DOHH2 (cell line): ENCODE data around the gene KLHDC4.
"Not testable (repeated sequence)": the region's sequence is repeated elsewhere in the genome, so short reads cannot be mapped to it uniquely, and the experiment has no call there.

Experiments used
- H3F3A ChIP-seq: fragments of 200-600 bp; sonication (generic), shearing (Covaris generic); 2 replicates; pipeline ENCODE4 v1.6.0; 2016; ENCODE audit warnings: antibody characterized with exemption, mild to moderate bottlenecking; ENCODE audit not compliant: control insufficient read depth, insufficient read depth
- H3K27ac ChIP-seq: fragments of 200-600 bp; sonication (generic); 2 replicates; pipeline ENCODE4 v1.5.1; 2014; ENCODE audit warnings: low read depth, mild to moderate bottlenecking, low read length, moderate library complexity
- H3K27me3 ChIP-seq: fragments of 200-600 bp; sonication (generic); 2 replicates; pipeline ENCODE4 v1.6.1; 2014; ENCODE audit warnings: mild to moderate bottlenecking, low read length, mixed read lengths; ENCODE audit not compliant: control insufficient read depth
- H3K36me3 ChIP-seq: fragments of 200-600 bp; sonication (generic); 2 replicates; pipeline ENCODE4 v1.6.1; 2014; ENCODE audit warnings: mild to moderate bottlenecking, low read length, moderate library complexity, mixed read lengths; ENCODE audit not compliant: control insufficient read depth
- H3K4me1 ChIP-seq: fragments of 200-600 bp; sonication (generic); 2 replicates; pipeline ENCODE4 v1.6.1; 2014; ENCODE audit warnings: mild to moderate bottlenecking, low read length, mixed read lengths; ENCODE audit not compliant: control insufficient read depth
- H3K4me2 ChIP-seq: fragments of 200-600 bp; sonication (generic); 2 replicates; pipeline ENCODE4 v1.6.0; 2014; ENCODE audit warnings: mild to moderate bottlenecking, low read length, moderate library complexity
- H3K4me3 ChIP-seq: fragments of 200-600 bp; sonication (generic); 2 replicates; pipeline ENCODE4 v1.5.1; 2014; ENCODE audit warnings: mild to moderate bottlenecking, low read length, mixed read lengths
- H3K79me2 ChIP-seq: fragments of 200-600 bp; sonication (generic); 2 replicates; pipeline ENCODE4 v1.6.1; 2014; ENCODE audit warnings: mild to moderate bottlenecking, low read length, mixed read lengths; ENCODE audit not compliant: control insufficient read depth
- H3K9me2 ChIP-seq: fragments of 200-600 bp; sonication (generic); replicated peaks from 2 replicates; pipeline ENCODE4 v1.6.1; 2014; ENCODE audit warnings: mild to moderate bottlenecking, low read length, mixed read lengths; ENCODE audit not compliant: control insufficient read depth
- H3K9me3 ChIP-seq: fragments of 200-600 bp; sonication (generic); 2 replicates; pipeline ENCODE4 v1.6.1; 2014; ENCODE audit warnings: antibody characterized with exemption, low read length, mixed read lengths; ENCODE audit not compliant: control insufficient read depth, insufficient read depth
- H4K20me1 ChIP-seq: fragments of 200-600 bp; sonication (generic); 2 replicates; pipeline ENCODE4 v1.6.0; 2014; ENCODE audit warnings: low read depth, mild to moderate bottlenecking, antibody characterized with exemption, low read length, moderate library complexity; ENCODE audit not compliant: control insufficient read depth, insufficient read depth
- CTCF ChIP-seq: fragments of 200-600 bp; sonication (generic); IDR thresholded peaks from one replicate; pipeline ENCODE4 v1.5.1; 2014; ENCODE audit warnings: antibody characterized with exemption, mild to moderate bottlenecking, low read depth, low read length; ENCODE audit not compliant: poor library complexity, severe bottlenecking
- EZH2phosphoT487 ChIP-seq: fragments of 200-600 bp; sonication (generic); IDR thresholded peaks from 2 replicates; pipeline ENCODE4 v1.6.1; 2017; ENCODE audit warnings: borderline replicate concordance, mild to moderate bottlenecking, antibody characterized with exemption, low read length, moderate library complexity, mixed read lengths

The KLHDC4 gene

GRCh38 chr16:87787451-87788091, 21.8 kb upstream of the KLHDC4 start:
- H3K79me2 ChIP-seq, H3K27me3 ChIP-seq, H3K27ac ChIP-seq, H3F3A ChIP-seq, H3K4me2 ChIP-seq, H3K4me3 ChIP-seq, H3K9me2 ChIP-seq, H4K20me1 ChIP-seq, H3K36me3 ChIP-seq, H3K9me3 ChIP-seq: not testable (repeated sequence)
- H3K4me1 ChIP-seq, result peaks cover 26% of the 10 kb centered on the region

DNA sequence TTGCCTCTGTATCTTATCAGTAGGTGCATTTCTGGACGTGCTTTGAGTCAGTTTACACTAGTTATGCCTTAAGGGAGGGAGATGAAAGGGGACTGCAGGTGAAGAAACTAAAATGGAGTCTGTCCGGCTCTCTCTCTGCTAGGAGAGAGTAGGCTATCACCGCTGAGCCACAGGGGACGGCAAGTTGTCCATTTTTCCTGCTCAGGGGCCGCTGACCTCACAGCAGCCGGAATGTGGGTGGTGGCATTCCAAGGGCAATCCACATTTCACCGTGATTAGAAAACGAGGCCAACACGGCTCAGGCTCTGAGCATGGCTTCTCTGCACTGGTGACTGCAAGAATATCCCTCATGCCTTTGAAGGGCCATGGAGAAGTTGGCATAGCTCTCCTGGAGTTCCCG, 19.0 kb upstream of the KLHDC4 start:
- no peaks in the 10 kb centered on the region for H3K27me3 ChIP-seq
- no peaks in the 10 kb centered on the region for H3K9me3 ChIP-seq
- no peak for TF ChIP-seq EZH2phosphoT487
- no peak for TF ChIP-seq CTCF
- no peak overlapping the region for H3K27ac ChIP-seq
- H3F3A ChIP-seq, result peaks cover 18% of the 10 kb centered on the region
- H3K4me1 ChIP-seq, result peaks cover 54% of the 10 kb centered on the region
- no peaks in the 10 kb centered on the region for H3K9me2 ChIP-seq
- no peaks in the 10 kb centered on the region for H3K79me2 ChIP-seq
- H3K4me2 ChIP-seq, result no peak overlapping the region
- no peak overlapping the region for H3K4me3 ChIP-seq
- H3K36me3 ChIP-seq, result peaks cover 3% of the 10 kb centered on the region; the same call in 1 of the 2 replicates
- no peaks in the 10 kb centered on the region for H4K20me1 ChIP-seq

GRCh38 chr16:87782033-87782432, 16.2 kb upstream of the KLHDC4 start:
- Histone ChIP-seq H3K27me3 (no peaks in the 10 kb centered on the region), H3K4me2 (peak overlapping the region; percentile 86), H3F3A (peaks cover 21% of the 10 kb centered on the region), H3K79me2 (peaks cover 5% of the 10 kb centered on the region; the same call in 1 of the 2 replicates), H3K4me1 (peaks cover 70% of the 10 kb centered on the region), H4K20me1 (no peaks in the 10 kb centered on the region), H3K36me3 (peaks cover 3% of the 10 kb centered on the region; the same call in 1 of the 2 replicates), H3K4me3 (peak overlapping the region; percentile 68), H3K27ac (peak overlapping the region; percentile 95), H3K9me2 (no peaks in the 10 kb centered on the region), H3K9me3 (no peaks in the 10 kb centered on the region)
- no peak for TF ChIP-seq CTCF
- no peak for TF ChIP-seq EZH2phosphoT487

DNA sequence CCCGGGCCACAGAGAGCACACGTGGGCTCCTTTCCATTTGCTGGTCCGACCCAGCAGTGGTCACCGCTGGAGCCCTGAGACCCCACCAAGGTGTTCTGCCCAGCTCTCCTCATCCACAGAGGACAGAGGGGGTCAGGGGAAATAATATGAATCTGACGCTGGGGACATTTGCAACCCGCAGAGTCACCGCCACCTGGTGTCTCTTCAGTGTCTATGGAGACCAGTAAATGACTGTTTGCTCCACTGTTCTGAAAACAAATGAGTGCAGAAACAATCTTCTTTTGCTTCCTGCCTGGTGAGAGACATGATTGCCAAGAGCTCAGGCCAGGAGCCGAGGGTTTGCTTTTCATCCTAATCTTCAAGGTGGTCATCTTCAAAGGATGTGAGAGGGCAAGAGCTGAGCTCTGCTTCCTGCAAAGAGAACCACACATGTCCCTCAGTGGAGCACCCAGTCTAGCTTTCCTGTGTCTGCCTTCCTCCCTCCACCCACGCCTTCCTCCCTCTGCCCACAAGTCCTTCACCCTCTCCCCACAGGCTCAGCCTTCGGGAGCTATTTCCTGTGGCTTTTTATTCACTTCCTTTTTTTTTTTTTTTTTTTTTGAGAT, 14.7 kb upstream of the KLHDC4 start:
- Histone ChIP-seq H3K4me3 (peak overlapping the region; percentile 68), H3K79me2 (peaks cover 5% of the 10 kb centered on the region; the same call in 1 of the 2 replicates), H3K9me3 (no peaks in the 10 kb centered on the region), H4K20me1 (no peaks in the 10 kb centered on the region), H3K27me3 (no peaks in the 10 kb centered on the region), H3F3A (peaks cover 21% of the 10 kb centered on the region), H3K9me2 (no peaks in the 10 kb centered on the region), H3K36me3 (peaks cover 3% of the 10 kb centered on the region; the same call in 1 of the 2 replicates), H3K27ac (peak overlapping the region; percentile 95), H3K4me1 (peaks cover 80% of the 10 kb centered on the region), H3K4me2 (peak overlapping the region; percentile 86)
- TF ChIP-seq EZH2phosphoT487, result no peak
- TF ChIP-seq CTCF, result peak; percentile 44
